ENCODE results near the gene TSPAN31. TPM values are rescaled to one million over a fixed set of nuclear protein-coding genes. Genes with fewer than 3 reads are reported as not detected.

TSPAN31 gene
- total RNA-seq, 1 donor from 2014 or later = 41.1 TPM

DNA sequence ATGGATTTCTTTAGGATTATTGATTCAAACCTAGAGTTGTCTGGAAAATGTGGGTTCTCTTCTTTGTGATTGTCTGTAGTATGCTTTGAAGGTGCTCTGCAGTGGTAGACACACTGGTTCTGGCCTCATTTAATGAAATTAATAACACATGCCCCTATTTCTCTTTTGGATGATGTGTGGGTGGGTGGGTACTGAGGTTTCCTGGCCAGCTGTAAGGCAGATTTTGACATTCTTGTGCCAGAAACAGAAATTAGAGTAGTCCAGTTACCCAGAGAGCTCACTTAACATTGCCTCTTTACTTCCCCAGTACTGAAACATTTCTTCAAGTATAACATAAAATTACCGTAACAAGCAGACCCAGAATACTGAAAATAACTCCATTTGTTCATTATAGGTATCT is 52.2 kb downstream of the TSPAN31 start:
- intact Hi-C loops (cut with DNase I) = no loop called here
- no peak overlapping the region for H3K4me3 ChIP-seq
- ATAC-seq (no peak), DNase-seq (no peak)
- no peaks in the 10 kb centered on the region for H3K4me1 ChIP-seq
- TF ChIP-seq CTCF (IDR thresholded peaks at IDR 0.05) = no peak
- H3K36me3 ChIP-seq = peaks cover 95% of the 10 kb centered on the region
- no peak overlapping the region for H3K27ac ChIP-seq
- no peaks in the 10 kb centered on the region for H3K9me3 ChIP-seq
- H3K27me3 ChIP-seq (ENCODE audit: low read depth) = no peaks in the 10 kb centered on the region

- Histone ChIP-seq H3K36me3 (peaks cover 95% of the 10 kb centered on the region), H3K27me3 (ENCODE audit: low read depth) (no peaks in the 10 kb centered on the region), H3K27ac (no peak overlapping the region), H3K9me3 (no peaks in the 10 kb centered on the region), H3K4me1 (no peaks in the 10 kb centered on the region), H3K4me3 (no peak overlapping the region)
- DNase-seq (no peak), ATAC-seq (peak; percentile 13 to 57)
- no peak for TF ChIP-seq CTCF (IDR thresholded peaks at IDR 0.05)
- intact Hi-C loops (cut with DNase I) = no loop called here
These were observed 53.1 kb downstream of the TSPAN31 start for GRCh38 chr12:57797933-57798332.

Small RNA genes lying within 50 kb of the gene (microRNA-seq; reads per million reads assigned to microRNA genes)
- not detected for gene MIR6759 (ENCODE audit: borderline number of aligned reads)

Other genes with a start within 250 kb of the TSPAN31 start
- 26.1 TPM for gene DDIT3, start 224.5 kb upstream of the TSPAN31 start, total RNA-seq
- 93.1 TPM for gene MBD6, start 222.2 kb upstream of the TSPAN31 start, total RNA-seq
- gene DCTN2, start 197.8 kb upstream of the TSPAN31 start, total RNA-seq = 88.3 TPM
- gene KIF5A, start 195.0 kb upstream of the TSPAN31 start, total RNA-seq = 0.09 TPM
- gene PIP4K2C, start 153.8 kb upstream of the TSPAN31 start, total RNA-seq = 28.6 TPM
- 21.4 TPM for gene DTX3, start 140.2 kb upstream of the TSPAN31 start, total RNA-seq
- gene ARHGEF25, start 133.6 kb upstream of the TSPAN31 start, total RNA-seq = 11.5 TPM
- 0.89 TPM for gene B4GALNT1, start 111.8 kb upstream of the TSPAN31 start, total RNA-seq
- gene OS9, start 50.9 kb upstream of the TSPAN31 start, total RNA-seq = 294 TPM
- gene AGAP2, start 6.3 kb upstream of the TSPAN31 start, total RNA-seq = 5.7 TPM
- gene CDK4, start 7.3 kb downstream of the TSPAN31 start, total RNA-seq = 68.4 TPM
- gene MARCHF9, start 10.1 kb downstream of the TSPAN31 start, total RNA-seq = 20.0 TPM
- 1.1 TPM for gene CYP27B1, start 22.0 kb downstream of the TSPAN31 start, total RNA-seq
- 14.4 TPM for gene METTL1, start 27.1 kb downstream of the TSPAN31 start, total RNA-seq
- 6.8 TPM for gene EEF1AKMT3, start 27.6 kb downstream of the TSPAN31 start, total RNA-seq
- gene TSFM, start 37.7 kb downstream of the TSPAN31 start, total RNA-seq = 22.6 TPM
- 10.8 TPM for gene AVIL, start 73.7 kb downstream of the TSPAN31 start, total RNA-seq
- 220 TPM for gene CTDSP2, start 101.7 kb downstream of the TSPAN31 start, total RNA-seq
- 5.4 TPM for gene ATP23, start 196.5 kb downstream of the TSPAN31 start, total RNA-seq

Measured in lower lobe of right lung (tissue), 2 donors.